Astrocyte of the spinal cord (primary cell): ENCODE results near the gene EIF3D.

Source experiments
- DNase-seq: peaks from one replicate; pipeline ENCODE4 v3.0.0; 2011; ENCODE audit warnings: low read depth, low spot score
- H3K4me3 ChIP-seq: 2 replicates; pipeline ENCODE4 v1.5.1; 2011; ENCODE audit warnings: low read depth, mild to moderate bottlenecking, low read length, moderate library complexity
- CTCF ChIP-seq: IDR thresholded peaks from 2 replicates; pipeline ENCODE4 v1.5.1; 2012; ENCODE audit warnings: low read depth, mild to moderate bottlenecking, low read length, inconsistent platforms
- in situ Hi-C: cut with HindIII; loops from 2 replicates; pipeline ENCODE4 v1.10.0; 2017; ENCODE audit warnings: low sequenced_read_pairs

The EIF3D gene

GRCh38 chr22:36563898-36564297 lies 34.9 kb upstream of the EIF3D start:
- in situ Hi-C loops: no loop called here
- no peak overlapping the region for H3K4me3 ChIP-seq
- DNase-seq: no peak
- TF ChIP-seq CTCF: no peak

GRCh38 chr22:36563444-36563843 lies 34.5 kb upstream of the EIF3D start:
- TF ChIP-seq CTCF: no peak
- no peak overlapping the region for H3K4me3 ChIP-seq
- in situ Hi-C loops: no loop called here
- DNase-seq: no peak

GRCh38 chr22:36563001-36563400 lies 34.0 kb upstream of the EIF3D start:
- no peak for TF ChIP-seq CTCF
- H3K4me3 ChIP-seq: no peak overlapping the region
- DNase-seq: no peak
- in situ Hi-C loops: no loop called here

- no peak for TF ChIP-seq CTCF
- no peak overlapping the region for H3K4me3 ChIP-seq
- in situ Hi-C loops: no loop called here
- peak; percentile 16 for DNase-seq
These were observed 33.4 kb upstream of the EIF3D start for GRCh38 chr22:36562261-36562835.

GRCh38 chr22:36561291-36561811 lies 32.4 kb upstream of the EIF3D start:
- in situ Hi-C loops: no loop called here
- no peak for TF ChIP-seq CTCF
- H3K4me3 ChIP-seq: no peak overlapping the region
- no peak for DNase-seq

- TF ChIP-seq CTCF: no peak
- H3K4me3 ChIP-seq: no peak overlapping the region
- DNase-seq: no peak
- in situ Hi-C loops: no loop called here
These were observed 31.0 kb upstream of the EIF3D start for GRCh38 chr22:36560001-36560400.
